Measurements from ENCODE around the gene ADGRL3.
"Not testable (repeated sequence)": the region's sequence is repeated elsewhere in the genome, so short reads cannot be mapped to it uniquely, and the experiment has no call there.

The ADGRL3 gene

GRCh38 chr4:61571761-61572559 lies 371.8 kb downstream of the ADGRL3 start:
- no peak for DNase-seq

DNA sequence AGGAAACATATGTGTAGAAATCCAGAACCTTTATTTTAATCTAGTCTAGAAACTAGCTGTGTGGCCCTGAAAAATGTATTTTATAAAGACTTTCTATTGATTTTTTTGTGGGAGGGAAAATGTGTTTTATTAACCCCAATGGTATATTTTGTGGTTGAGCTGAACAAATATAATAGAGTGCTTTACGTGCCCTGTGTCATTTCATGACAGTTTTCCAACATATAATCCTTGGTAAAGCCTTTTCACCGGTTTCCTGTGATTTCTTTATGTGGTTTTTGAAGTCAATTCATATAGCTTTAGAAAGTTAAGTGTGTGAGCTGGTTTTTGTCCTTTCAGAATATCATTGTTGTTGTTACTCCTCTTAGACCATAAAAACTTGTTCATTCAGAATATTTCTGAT lies 375.7 kb downstream of the ADGRL3 start:
- DNase-seq, result no peak

GRCh38 chr4:61579786-61580185 lies 379.7 kb downstream of the ADGRL3 start:
- no peak for DNase-seq

DNA sequence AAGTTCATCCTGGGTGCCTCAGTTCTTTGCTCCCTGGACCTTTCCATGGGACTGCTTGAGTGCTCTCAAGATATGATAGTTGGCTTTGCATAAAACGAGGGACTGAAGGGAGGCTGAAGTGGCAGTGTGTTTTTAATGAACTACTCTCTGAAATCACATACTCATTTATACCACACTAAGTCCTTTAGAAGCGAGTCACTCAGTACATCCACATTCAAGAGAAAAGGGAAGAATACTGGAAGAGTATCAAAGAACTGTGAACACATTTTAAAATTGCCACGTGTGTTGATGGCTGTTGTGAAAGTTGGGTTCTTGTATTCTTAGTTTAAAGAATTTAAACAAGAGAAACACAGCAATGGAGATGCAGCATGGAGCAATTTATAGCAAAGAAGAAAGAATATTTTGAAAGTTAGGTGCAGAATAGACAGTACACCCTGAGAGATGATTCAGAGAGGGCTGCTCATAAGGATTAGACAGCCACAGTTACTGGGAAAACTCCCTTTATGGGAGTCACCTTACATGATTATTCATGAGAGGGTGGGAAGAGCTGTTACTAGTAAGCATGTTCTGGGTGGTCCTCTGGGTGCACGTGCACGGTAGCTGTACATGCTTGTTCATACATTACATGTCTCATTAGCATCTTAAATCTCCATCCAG lies 380.7 kb downstream of the ADGRL3 start:
- DNase-seq, result no peak

DNA sequence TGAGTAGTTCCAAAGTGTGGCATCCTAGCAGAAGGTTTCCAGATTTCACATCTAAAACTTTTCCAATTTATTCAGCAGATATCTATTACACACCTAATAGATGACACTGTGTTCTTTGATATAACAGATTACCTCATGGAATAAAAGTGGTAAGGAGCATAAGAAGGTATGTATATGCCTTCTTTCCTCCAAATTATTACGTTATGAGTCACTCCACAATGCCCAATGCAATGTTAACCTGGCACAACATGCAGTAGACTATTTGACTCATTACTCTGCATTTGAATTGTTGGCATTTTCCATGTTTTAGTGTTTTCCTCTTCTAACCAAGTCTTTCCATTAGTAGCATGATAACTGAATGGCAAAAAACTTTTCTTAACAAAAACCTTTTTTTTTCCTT lies 383.6 kb downstream of the ADGRL3 start:
- DNase-seq, result no peak

GRCh38 chr4:61588621-61589402 lies 388.7 kb downstream of the ADGRL3 start:
- no peak for DNase-seq

DNA sequence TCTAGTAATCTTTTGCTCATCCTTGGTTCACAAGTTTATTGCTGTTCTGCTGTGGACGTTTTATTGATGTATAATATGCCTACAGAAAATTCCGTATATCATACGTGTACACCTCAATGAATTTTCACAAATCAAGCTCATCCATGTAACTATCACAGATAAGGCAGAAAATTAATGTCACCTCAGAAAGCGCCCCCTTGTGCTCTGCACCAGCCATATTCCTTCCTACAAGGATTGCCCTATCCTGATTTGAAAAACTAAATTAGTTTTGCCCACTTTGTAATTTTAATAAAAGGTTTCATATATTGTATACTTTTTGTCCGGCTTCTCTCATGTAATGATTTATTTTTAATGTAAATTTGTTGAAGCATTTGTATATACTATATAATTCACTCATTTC lies 390.8 kb downstream of the ADGRL3 start:
- no peak for DNase-seq

DNA sequence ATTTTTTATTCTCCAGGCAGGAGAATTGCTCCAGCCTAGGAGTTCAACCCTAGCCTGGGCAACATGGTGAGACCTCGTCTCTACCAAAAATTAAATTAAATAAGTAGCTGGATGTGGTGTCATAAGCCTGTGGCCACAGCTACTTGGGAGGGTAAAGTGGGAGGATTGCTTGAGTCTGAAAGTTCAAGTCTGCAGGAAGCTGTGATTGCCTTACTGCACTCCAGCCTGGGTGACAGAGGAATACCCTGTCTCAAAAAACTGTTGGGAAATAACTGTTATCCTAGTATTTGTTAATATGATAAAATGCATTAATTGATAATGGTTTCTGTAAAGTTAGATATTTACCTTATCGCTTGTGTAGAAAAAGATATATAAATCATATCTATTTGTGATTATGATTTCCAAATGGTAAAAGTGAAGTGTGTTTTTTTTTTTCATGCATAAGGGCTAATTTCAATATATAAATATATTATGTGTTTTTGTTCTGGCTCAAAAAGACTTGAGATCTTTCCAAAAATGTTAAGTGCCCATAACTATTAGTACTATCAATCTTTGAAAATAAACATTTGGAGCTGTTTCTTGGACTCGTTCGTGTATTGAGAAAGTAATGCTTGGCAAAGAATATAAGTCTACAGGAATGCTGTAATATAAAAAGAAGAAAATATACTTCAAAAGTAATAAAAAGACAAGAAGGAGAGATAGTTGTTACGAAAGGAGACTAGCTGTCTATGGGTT lies 396.6 kb downstream of the ADGRL3 start:
- DNase-seq, result no peak

- DNase-seq, result no peak
Observed at GRCh38 chr4:61603086-61603485, 403.0 kb downstream of the ADGRL3 start.

- DNase-seq, result no peak
Observed at GRCh38 chr4:61604054-61604453, 403.9 kb downstream of the ADGRL3 start.

DNA sequence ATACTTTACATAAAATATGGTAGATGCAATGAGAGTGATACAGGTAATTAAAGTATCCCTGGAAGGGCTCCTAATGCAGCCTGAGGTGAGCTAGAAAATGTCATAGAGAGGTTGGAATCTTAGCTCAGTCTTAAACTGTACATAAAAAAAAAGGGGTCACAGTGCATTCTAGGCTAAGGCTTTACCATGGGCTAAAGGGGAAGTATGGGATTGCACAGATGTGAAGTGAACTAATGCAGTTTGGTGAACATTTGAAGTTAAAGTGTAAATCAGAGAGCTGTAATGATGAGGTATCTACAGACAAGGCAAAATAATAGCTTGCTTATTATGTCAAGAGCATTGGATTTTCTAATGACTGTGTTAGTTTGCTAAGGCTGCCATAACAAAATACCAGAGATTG lies 405.9 kb downstream of the ADGRL3 start:
- DNase-seq, result no peak

- DNase-seq, result no peak
Observed at GRCh38 chr4:61614231-61614630, 414.1 kb downstream of the ADGRL3 start.

DNA sequence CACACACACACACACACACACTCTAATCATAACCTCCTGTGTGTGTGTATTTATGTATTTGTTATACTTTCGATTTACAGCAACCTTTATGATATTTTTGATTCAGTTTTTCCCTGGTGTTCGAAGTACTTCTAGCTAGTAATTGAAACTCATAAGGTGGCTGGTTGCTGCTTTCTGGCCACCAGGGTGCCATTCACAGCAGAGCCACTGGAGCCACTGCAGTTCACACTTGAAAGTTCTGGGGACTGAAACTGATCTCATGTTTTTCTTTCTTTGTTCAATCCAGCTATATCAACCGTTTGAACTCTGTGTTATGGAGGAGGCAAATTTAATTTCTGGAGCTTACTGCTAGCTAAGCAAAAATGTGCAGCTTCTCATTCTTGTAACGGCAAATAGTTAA lies 419.4 kb downstream of the ADGRL3 start:
- no peak for DNase-seq

- DNase-seq, result no peak
Observed at GRCh38 chr4:61628282-61628681, 428.2 kb downstream of the ADGRL3 start.

GRCh38 chr4:61628727-61629126 lies 428.6 kb downstream of the ADGRL3 start:
- DNase-seq, result no peak

- no peak for DNase-seq
Observed at GRCh38 chr4:61630548-61630947, 430.4 kb downstream of the ADGRL3 start.

GRCh38 chr4:61638591-61638990 lies 438.5 kb downstream of the ADGRL3 start:
- DNase-seq, result no peak

GRCh38 chr4:61646746-61647350 lies 446.7 kb downstream of the ADGRL3 start:
- not testable (repeated sequence) for DNase-seq

DNA sequence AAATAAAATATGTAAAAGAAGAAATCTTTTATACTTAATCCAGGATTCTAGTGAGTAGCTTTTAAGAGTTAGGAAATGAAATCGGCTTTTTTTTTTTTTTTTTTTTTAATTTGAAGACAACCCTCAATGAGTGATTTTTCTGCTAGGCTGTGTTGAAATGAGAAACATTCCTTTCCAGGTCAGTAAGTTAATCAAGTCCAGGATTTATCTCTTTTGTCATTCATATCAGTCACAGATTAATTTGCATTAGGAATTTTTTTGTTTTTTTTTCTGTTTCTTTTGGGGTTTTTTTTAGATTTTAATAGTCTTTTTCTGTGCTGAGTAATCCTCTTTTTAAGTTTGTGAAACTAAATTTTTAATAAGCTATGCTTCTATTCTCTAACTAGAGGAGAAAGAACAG lies 448.1 kb downstream of the ADGRL3 start:
- DNase-seq, result no peak

DNA sequence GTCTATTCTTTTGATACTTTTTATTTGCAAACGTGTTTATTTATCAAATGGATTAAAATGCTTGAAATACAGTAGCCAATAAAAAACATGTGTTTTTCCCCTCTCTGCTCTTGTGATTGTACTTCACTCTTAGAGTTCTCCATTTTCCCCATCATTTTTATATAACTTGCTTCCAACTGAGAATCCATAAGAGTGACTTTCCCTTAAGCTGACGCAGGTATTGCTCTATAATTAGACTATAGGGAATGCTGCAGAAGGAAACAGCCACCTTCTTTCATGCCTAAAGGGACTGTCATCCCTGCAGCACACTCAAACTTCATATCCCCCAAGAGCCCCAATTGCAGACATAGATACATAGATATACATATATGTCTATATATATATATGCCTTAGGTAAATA lies 456.9 kb downstream of the ADGRL3 start:
- DNase-seq, result no peak

DNA sequence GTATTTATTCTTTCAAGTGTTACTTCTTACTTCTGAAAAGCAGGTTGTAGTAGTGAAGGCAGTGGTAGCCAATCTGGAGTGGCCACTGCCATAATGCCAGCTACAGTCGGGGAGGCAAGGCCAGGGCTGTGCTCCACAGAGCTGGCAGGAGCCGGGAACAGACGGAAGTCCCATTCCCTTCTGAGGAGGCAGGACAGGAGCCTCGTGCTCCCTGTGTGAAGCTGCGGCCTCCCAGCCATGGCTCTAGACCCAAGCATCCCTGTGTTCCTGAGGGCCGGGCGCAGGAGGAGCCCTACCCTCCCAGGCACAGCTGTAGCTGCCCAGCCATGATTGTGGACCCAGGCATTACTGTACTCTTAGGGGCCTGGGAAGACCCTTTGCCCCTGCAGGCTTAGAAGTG lies 461.8 kb downstream of the ADGRL3 start:
- DNase-seq, result no peak

- DNase-seq, result no peak
Observed at GRCh38 chr4:61662362-61662761, 462.2 kb downstream of the ADGRL3 start.

DNA sequence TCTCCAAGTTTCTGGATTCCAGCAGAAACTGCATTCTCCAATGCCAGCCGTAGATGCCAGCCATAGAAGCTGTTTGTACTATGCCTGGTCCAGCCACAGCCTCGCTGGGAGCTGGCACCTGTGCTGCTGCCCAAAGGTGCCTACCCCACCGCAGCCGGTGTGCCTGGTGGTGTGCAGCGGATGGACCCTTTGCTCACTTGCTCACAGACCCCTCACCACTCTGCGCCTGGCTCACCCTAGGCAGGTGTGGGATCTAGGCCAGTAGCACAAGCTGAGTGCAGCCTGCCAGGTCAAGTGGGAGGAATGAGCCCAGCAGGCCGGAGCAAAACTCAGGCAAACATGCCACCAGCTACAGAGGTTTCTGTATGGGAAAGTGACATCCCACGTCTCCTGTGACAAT lies 463.2 kb downstream of the ADGRL3 start:
- DNase-seq, result no peak

Measured in activated naive CD4-positive, alpha-beta T cell treated with anti-CD3 and anti-CD28 coated beads, Interleukin-2, amount 50 U/mL, for 16 hours (primary cell).